ENCODE results near the gene AIPL1.

The AIPL1 gene

DNA sequence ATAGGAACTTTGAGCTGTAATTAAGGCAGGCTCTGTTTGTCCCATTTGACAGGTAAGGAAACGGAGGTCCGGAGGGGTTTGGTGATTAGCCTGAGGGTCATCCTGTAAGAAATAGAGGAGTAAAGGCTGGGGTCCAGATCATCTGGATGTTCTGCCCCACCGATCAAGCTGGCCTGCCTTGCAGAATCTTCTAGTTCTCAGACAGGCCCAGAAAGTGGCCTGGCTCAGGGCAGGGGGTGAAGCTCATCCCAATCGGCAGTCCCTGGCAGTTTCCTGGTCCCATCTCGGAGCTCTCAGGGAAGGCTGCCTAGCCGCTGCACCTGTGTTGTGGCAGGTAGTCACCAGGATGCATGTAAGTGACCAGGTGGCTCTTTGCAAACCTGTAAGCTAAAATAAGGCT lies 13.6 kb upstream of the AIPL1 start:
- Histone ChIP-seq H2AFZ (ENCODE audit: low read length) (no peak overlapping the region), H3K9me3 (ENCODE audit: insufficient read depth, low read depth, low read length) (no peaks in the 10 kb centered on the region), H3K4me2 (ENCODE audit: low read depth, low read length, poor library complexity, severe bottlenecking) (peak overlapping the region; percentile 0), H3K9ac (ENCODE audit: low read depth, low read length, poor library complexity, severe bottlenecking) (no peak overlapping the region), H3K4me3 (ENCODE audit: low read length, poor library complexity, severe bottlenecking) (no peak overlapping the region), H3F3A (ENCODE audit: low read depth) (peaks cover 2% of the 10 kb centered on the region; the same call in 1 of the 2 replicates), H3K4me1 (ENCODE audit: insufficient read depth, low read length, poor library complexity, severe bottlenecking) (peaks cover 36% of the 10 kb centered on the region), H3K36me3 (ENCODE audit: insufficient read depth, low read length) (peaks cover 33% of the 10 kb centered on the region; the same call in 1 of the 2 replicates), H3K27me3 (ENCODE audit: insufficient read depth, low read length, poor library complexity, severe bottlenecking) (no peaks in the 10 kb centered on the region), H3K9me2 (replicated peaks; ENCODE audit: low read depth, low read length) (no peaks in the 10 kb centered on the region), H3K79me2 (ENCODE audit: insufficient read depth, low read length) (peaks cover 52% of the 10 kb centered on the region), H4K20me1 (ENCODE audit: insufficient read depth, low read length, poor library complexity, severe bottlenecking) (peaks cover 25% of the 10 kb centered on the region)
- TF ChIP-seq, protein P1, sequence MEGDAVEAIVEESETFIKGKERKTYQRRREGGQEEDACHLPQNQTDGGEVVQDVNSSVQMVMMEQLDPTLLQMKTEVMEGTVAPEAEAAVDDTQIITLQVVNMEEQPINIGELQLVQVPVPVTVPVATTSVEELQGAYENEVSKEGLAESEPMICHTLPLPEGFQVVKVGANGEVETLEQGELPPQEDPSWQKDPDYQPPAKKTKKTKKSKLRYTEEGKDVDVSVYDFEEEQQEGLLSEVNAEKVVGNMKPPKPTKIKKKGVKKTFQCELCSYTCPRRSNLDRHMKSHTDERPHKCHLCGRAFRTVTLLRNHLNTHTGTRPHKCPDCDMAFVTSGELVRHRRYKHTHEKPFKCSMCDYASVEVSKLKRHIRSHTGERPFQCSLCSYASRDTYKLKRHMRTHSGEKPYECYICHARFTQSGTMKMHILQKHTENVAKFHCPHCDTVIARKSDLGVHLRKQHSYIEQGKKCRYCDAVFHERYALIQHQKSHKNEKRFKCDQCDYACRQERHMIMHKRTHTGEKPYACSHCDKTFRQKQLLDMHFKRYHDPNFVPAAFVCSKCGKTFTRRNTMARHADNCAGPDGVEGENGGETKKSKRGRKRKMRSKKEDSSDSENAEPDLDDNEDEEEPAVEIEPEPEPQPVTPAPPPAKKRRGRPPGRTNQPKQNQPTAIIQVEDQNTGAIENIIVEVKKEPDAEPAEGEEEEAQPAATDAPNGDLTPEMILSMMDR (conservative IDR thresholded peaks at IDR 0.05; ENCODE audit: low read length): no peak
- TF ChIP-seq EZH2phosphoT487 (IDR thresholded peaks at IDR 0.05; ENCODE audit: borderline replicate concordance): no peak

DNA sequence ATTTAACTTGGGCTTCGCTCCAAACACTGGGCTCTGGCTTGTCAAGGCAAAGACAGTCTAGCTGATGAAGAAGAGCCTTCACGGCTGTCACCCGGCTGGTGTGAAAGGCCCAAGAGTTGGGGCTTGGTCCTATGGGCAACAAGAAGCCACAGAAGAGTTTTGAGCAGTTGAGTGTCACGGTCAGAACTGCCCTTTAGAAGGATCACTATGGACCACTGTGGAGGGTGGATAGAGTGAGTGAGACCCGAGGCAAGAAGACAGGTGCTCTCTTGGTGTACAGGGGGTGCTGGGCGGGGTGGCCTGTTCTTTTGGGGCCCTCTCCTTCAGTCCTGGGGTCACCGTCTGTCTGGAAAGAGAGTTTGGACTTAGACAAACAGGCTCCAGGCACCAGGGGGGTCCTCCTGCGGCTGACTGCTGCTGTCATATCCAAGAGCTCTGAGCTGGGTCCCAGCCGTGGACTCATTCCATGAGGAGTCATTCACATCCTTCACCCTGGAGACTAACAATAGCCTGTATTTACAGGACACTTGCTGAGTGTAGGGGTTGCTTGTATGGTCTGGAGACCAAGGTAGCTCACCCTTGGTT lies 11.7 kb upstream of the AIPL1 start:
- Histone ChIP-seq H3K79me2 (ENCODE audit: insufficient read depth, low read length) (peaks cover 52% of the 10 kb centered on the region), H3K4me2 (ENCODE audit: low read depth, low read length, poor library complexity, severe bottlenecking) (peak overlapping the region; percentile 98), H2AFZ (ENCODE audit: low read length) (no peak overlapping the region), H3K4me1 (ENCODE audit: insufficient read depth, low read length, poor library complexity, severe bottlenecking) (peaks cover 29% of the 10 kb centered on the region), H3K9ac (ENCODE audit: low read depth, low read length, poor library complexity, severe bottlenecking) (peak overlapping the region; percentile 91), H4K20me1 (ENCODE audit: insufficient read depth, low read length, poor library complexity, severe bottlenecking) (peaks cover 25% of the 10 kb centered on the region), H3K9me2 (replicated peaks; ENCODE audit: low read depth, low read length) (no peaks in the 10 kb centered on the region), H3K9me3 (ENCODE audit: insufficient read depth, low read depth, low read length) (no peaks in the 10 kb centered on the region), H3K36me3 (ENCODE audit: insufficient read depth, low read length) (peaks cover 33% of the 10 kb centered on the region; the same call in 1 of the 2 replicates), H3K27me3 (ENCODE audit: insufficient read depth, low read length, poor library complexity, severe bottlenecking) (no peaks in the 10 kb centered on the region), H3K4me3 (ENCODE audit: low read length, poor library complexity, severe bottlenecking) (peak overlapping the region; percentile 87), H3F3A (ENCODE audit: low read depth) (peaks cover 2% of the 10 kb centered on the region; the same call in 1 of the 2 replicates)
- TF ChIP-seq EZH2phosphoT487 (IDR thresholded peaks at IDR 0.05; ENCODE audit: borderline replicate concordance): no peak
- TF ChIP-seq, protein P1 (conservative IDR thresholded peaks at IDR 0.05; ENCODE audit: low read length): no peak

DNA sequence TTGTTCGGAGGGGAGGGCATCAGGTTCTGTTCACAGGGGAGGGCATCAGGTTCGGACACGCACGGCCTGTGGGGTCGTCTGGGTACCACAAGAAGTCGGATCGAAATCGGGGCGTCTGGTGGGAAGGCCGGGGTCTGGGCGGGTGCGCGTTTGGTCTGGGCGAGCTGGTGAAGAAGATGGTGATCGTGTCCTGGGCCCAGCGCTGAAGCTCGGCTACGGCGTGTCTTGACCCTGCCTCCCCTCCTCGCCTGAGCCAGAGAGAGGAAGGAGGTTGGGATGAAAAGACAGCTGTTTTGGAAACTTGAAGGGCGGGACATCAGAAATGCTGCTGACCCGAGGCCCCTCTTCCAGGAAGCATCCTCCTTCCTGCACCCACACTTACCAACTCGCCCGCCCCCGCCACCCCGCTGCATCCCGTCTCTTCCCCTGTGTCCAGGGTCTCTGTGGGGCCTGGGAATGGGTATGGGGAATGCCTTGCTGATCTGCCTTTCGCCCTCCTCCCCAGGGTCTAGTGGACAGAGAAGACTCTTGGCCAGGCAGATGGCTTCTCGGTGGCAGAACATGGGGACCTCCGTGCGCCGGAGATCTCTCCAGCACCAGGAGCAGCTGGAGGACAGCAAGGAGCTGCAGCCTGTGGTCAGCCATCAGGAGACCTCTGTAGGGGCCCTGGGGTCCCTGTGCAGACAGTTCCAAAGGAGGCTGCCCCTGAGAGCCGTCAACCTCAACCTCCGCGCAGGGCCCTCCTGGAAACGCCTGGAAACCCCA lies 9.8 kb upstream of the AIPL1 start:
- Histone ChIP-seq H3K27me3 (ENCODE audit: insufficient read depth, low read length, poor library complexity, severe bottlenecking) (no peaks in the 10 kb centered on the region), H4K20me1 (ENCODE audit: insufficient read depth, low read length, poor library complexity, severe bottlenecking) (peaks cover 23% of the 10 kb centered on the region), H3K79me2 (ENCODE audit: insufficient read depth, low read length) (peaks cover 51% of the 10 kb centered on the region), H2AFZ (ENCODE audit: low read length) (no peak overlapping the region; the same call in 1 of the 2 replicates), H3K36me3 (ENCODE audit: insufficient read depth, low read length) (peaks cover 30% of the 10 kb centered on the region; the same call in 1 of the 2 replicates), H3K4me2 (ENCODE audit: low read depth, low read length, poor library complexity, severe bottlenecking) (peak overlapping the region; percentile 98), H3K9me3 (ENCODE audit: insufficient read depth, low read depth, low read length) (no peaks in the 10 kb centered on the region), H3K4me3 (ENCODE audit: low read length, poor library complexity, severe bottlenecking) (peak overlapping the region; percentile 87), H3K9ac (ENCODE audit: low read depth, low read length, poor library complexity, severe bottlenecking) (peak overlapping the region; percentile 91), H3K9me2 (replicated peaks; ENCODE audit: low read depth, low read length) (no peaks in the 10 kb centered on the region), H3F3A (ENCODE audit: low read depth) (peaks cover 2% of the 10 kb centered on the region; the same call in 1 of the 2 replicates), H3K4me1 (ENCODE audit: insufficient read depth, low read length, poor library complexity, severe bottlenecking) (peaks cover 24% of the 10 kb centered on the region)
- TF ChIP-seq EZH2phosphoT487 (IDR thresholded peaks at IDR 0.05; ENCODE audit: borderline replicate concordance): no peak
- TF ChIP-seq, protein P1 (conservative IDR thresholded peaks at IDR 0.05; ENCODE audit: low read length): no peak
